ENCODE data around the gene CCDC124. TPM values are rescaled to one million over a fixed set of nuclear protein-coding genes. Genes with fewer than 3 reads are reported as not detected.
A peak's percentile ranks its signal among the peaks of the same experiment; 100 is the strongest.

Gene CCDC124
- total RNA-seq, 4 donors from 2014 or later = 35.7 to 65.6 (median 51.9) TPM

- intact Hi-C loops (cut with DNase I) = no loop called here
- 85 to 90% methylated on average over 4 of the region's 4 CpGs for WGBS, 2 donors
- no peak overlapping the region for H3K27ac ChIP-seq
- no peaks in the 10 kb centered on the region for H3K9me3 ChIP-seq
- no peaks in the 10 kb centered on the region for H3K36me3 ChIP-seq
- no peak for TF ChIP-seq POLR2A (IDR thresholded peaks at IDR 0.05)
- no peak for TF ChIP-seq CTCF (IDR thresholded peaks at IDR 0.05)
- H3K4me3 ChIP-seq (replicated peaks in 1 of 3) = no peak overlapping the region
- DNase-seq = no peak
- no peaks in the 10 kb centered on the region for H3K27me3 ChIP-seq
- H3K4me1 ChIP-seq = no peaks in the 10 kb centered on the region
These were observed 6.8 kb upstream of the CCDC124 start for GRCh38 chr19:17926044-17926443.

- no peak for TF ChIP-seq POLR2A (IDR thresholded peaks at IDR 0.05)
- no peak for TF ChIP-seq CTCF (IDR thresholded peaks at IDR 0.05)
- WGBS, 2 donors = 70 to 74% methylated on average over 4 of the region's 4 CpGs
- peaks cover 11 to 16% of the 10 kb centered on the region in 2 donors for H3K4me1 ChIP-seq
These were observed 3.8 kb upstream of the CCDC124 start for GRCh38 chr19:17929056-17929455.

GRCh38 chr19:17931532-17932191 is 1.2 kb upstream of the CCDC124 start:
- DNase-seq = peak; percentile 32 to 37
- intact Hi-C loops (cut with DNase I) = loop anchor here (2.0 kb wide), 1 partner anchor 73 kb away; the partner anchor contains the start of gene RPL18A
- Histone ChIP-seq H3K36me3 (peaks cover 0 to 3% of the 10 kb centered on the region in 2 donors), H3K9me3 (no peaks in the 10 kb centered on the region), H3K4me3 (replicated peaks in 1 of 3) (peak overlapping the region in 1 of 3 donors; percentile 65), H3K27ac (no peak overlapping the region), H3K4me1 (peaks cover 11 to 16% of the 10 kb centered on the region in 2 donors), H3K27me3 (no peaks in the 10 kb centered on the region)
- 29 to 30% methylated on average over 14 of the region's 14 CpGs for WGBS, 2 donors
- TF ChIP-seq CTCF (IDR thresholded peaks at IDR 0.05) (no peak), POLR2A (IDR thresholded peaks at IDR 0.05) (no peak)

More at GRCh38 chr19:17929056-17929455, 3.8 kb upstream of the CCDC124 start:
- intact Hi-C loops (cut with DNase I) = no loop called here
- Histone ChIP-seq H3K9me3 (no peaks in the 10 kb centered on the region), H3K27me3 (no peaks in the 10 kb centered on the region), H3K4me3 (replicated peaks in 1 of 3) (no peak overlapping the region), H3K27ac (no peak overlapping the region), H3K36me3 (no peaks in the 10 kb centered on the region)
- no peak for DNase-seq

- no peak for DNase-seq
- no peaks in the 10 kb centered on the region for H3K27me3 ChIP-seq
- 23 to 25% methylated on average over 19 of the region's 19 CpGs for WGBS, 2 donors
- peaks cover 11 to 16% of the 10 kb centered on the region in 2 donors for H3K4me1 ChIP-seq
- no peak for TF ChIP-seq CTCF (IDR thresholded peaks at IDR 0.05)
- TF ChIP-seq POLR2A (IDR thresholded peaks at IDR 0.05) = no peak
- H3K9me3 ChIP-seq = no peaks in the 10 kb centered on the region
- H3K36me3 ChIP-seq = peaks cover 0 to 3% of the 10 kb centered on the region in 2 donors
- intact Hi-C loops (cut with DNase I) = loop anchor here (2.0 kb wide), 1 partner anchor 75 kb away; the partner anchor contains the start of gene RPL18A
- H3K27ac ChIP-seq = peak overlapping the region in 1 of 3 donors; percentile 95
- peak overlapping the region; percentile 59 to 75 (median 65) for H3K4me3 ChIP-seq (replicated peaks in 1 of 3)
These were observed 757 bp downstream of the CCDC124 start for GRCh38 chr19:17933414-17934129.

GRCh38 chr19:17936379-17936778 is 3.6 kb downstream of the CCDC124 start:
- peaks cover 11 to 16% of the 10 kb centered on the region in 2 donors for H3K4me1 ChIP-seq
- H3K36me3 ChIP-seq = peaks cover 0 to 12% of the 10 kb centered on the region in 2 donors
- intact Hi-C loops (cut with DNase I) = loop anchor here (5.0 kb wide), 1 partner anchor 121 kb away; no protein-coding TSS in a partner anchor

More at GRCh38 chr19:17936379-17936778, 3.6 kb downstream of the CCDC124 start:
- Histone ChIP-seq H3K27me3 (no peaks in the 10 kb centered on the region), H3K9me3 (no peaks in the 10 kb centered on the region), H3K4me3 (replicated peaks in 1 of 3) (no peak overlapping the region), H3K27ac (no peak overlapping the region)
- no peak for DNase-seq
- TF ChIP-seq POLR2A (IDR thresholded peaks at IDR 0.05) = no peak
- TF ChIP-seq CTCF (IDR thresholded peaks at IDR 0.05) = no peak
- WGBS, 2 donors = 90 to 97% methylated on average over 14 to 21 of the region's 21 CpGs

Data from thyroid gland (tissue), 4 donors.